A549 treated with ZK216348 at 1 μM for 4 hours (cell line): ENCODE measurements around the gene KIF3A. TPM values are rescaled to one million over a fixed set of nuclear protein-coding genes. Genes with fewer than 3 reads are reported as not detected.

ENCODE experiments used
- total RNA-seq: library from RNA; stranded (reverse); fragments of 200-300 nt; extraction: Qiagen RNA extraction; gene quantifications from 5 replicates; pipeline ENCODE4 v1.2.3, GENCODE V29; 2022; ENCODE audit warnings: low read depth

KIF3A gene
- 8.1 to 16.4 TPM (median 9.7 TPM) in 5 replicates for total RNA-seq

GRCh38 chr5:132736853-132737833 is at the start of gene KIF3A:
KIF3A (minus strand) TSS chr5:132737546; CDS start chr5:132737419, 127 bp downstream.

GRCh38 chr5:132777209-132778069 is 40.1 kb upstream of the KIF3A start, which contains the start of gene SEPTIN8:
SEPTIN8 (minus strand) TSS chr5:132777239; CDS start chr5:132777137, 102 bp downstream.

GRCh38 chr5:132746954-132747615 is 9.7 kb upstream of the KIF3A start, which contains the start of gene CCNI2:
CCNI2 (plus strand) TSS chr5:132747426; CDS start chr5:132747496, 70 bp downstream.

GRCh38 chr5:132673939-132674630 is 63.3 kb downstream of the KIF3A start, which contains the start of gene IL4:
IL4 (plus strand) TSS chr5:132673989; CDS start chr5:132674051, 62 bp downstream.

GRCh38 chr5:132657676-132658380 is 79.5 kb downstream of the KIF3A start, which contains the start of gene IL13:
IL13 (plus strand) TSS chr5:132658173; CDS start chr5:132658187, 14 bp downstream.

Other genes starting within 250 kb of the KIF3A start
- 24.7 to 35.2 TPM (median 33.1 TPM) in 5 replicates for gene IRF1, start 246.8 kb downstream of the KIF3A start, total RNA-seq
- not detected in 5 replicates for gene IL5, start 194.0 kb downstream of the KIF3A start, total RNA-seq
- gene RAD50, start 180.6 kb downstream of the KIF3A start, total RNA-seq: 19.4 to 47.1 TPM (median 33.8 TPM) in 5 replicates
- gene IL13, start 79.4 kb downstream of the KIF3A start, total RNA-seq: 0.13 TPM in 1 of 5 replicates, not detected in the others
- not detected in 5 replicates for gene IL4, start 63.6 kb downstream of the KIF3A start, total RNA-seq
- gene CCNI2, start 9.9 kb upstream of the KIF3A start, total RNA-seq: 0.06 to 0.09 TPM in 2 of 5 replicates, not detected in the others
- gene SEPTIN8, start 39.7 kb upstream of the KIF3A start, total RNA-seq: 16.5 to 23.3 TPM (median 20.8 TPM) in 5 replicates
- gene SOWAHA, start 75.8 kb upstream of the KIF3A start, total RNA-seq: 0.06 to 0.12 TPM (median 0.11 TPM) in 5 replicates
- 7.2 to 12.9 TPM (median 9.8 TPM) in 5 replicates for gene SHROOM1, start 93.1 kb upstream of the KIF3A start, total RNA-seq
- 0.17 to 0.28 TPM (median 0.23 TPM) in 3 of 5 replicates, not detected in the others for gene GDF9, start 128.9 kb upstream of the KIF3A start, total RNA-seq
- 410 to 521 TPM (median 479 TPM) in 5 replicates for gene UQCRQ, start 129.1 kb upstream of the KIF3A start, total RNA-seq
- gene LEAP2, start 136.1 kb upstream of the KIF3A start, total RNA-seq: 0.58 to 1.4 TPM (median 1.0 TPM) in 5 replicates
- 10.6 to 30.7 TPM (median 22.5 TPM) in 5 replicates for gene AFF4, start 226.1 kb upstream of the KIF3A start, total RNA-seq